Measurements from ENCODE around the gene FXYD3.
A peak's percentile ranks its signal among the peaks of the same experiment; 100 is the strongest.
"Not testable (repeated sequence)": the region's sequence is repeated elsewhere in the genome, so short reads cannot be mapped to it uniquely, and the experiment has no call there.

Gene FXYD3

DNA sequence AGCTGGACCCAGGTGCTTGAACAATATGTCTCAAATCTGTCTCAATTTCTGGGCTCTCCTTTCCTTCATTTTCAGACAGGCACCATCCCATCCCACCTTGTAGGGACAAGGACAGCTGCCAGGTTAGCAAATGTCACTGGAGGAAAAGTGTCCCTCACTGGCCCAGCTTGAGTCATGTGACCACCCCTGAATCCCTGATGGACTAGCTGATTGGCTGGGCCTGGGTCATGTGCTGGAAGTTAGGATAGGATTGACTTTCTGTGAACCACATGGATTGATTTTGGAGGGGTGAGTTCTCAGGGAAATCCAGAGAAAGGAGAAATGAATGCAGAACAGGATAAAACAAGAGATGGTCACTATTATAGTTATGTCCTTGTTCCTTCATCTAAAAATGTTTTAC lies 28.2 kb upstream of the FXYD3 start:
- no peak for DNase-seq

DNA sequence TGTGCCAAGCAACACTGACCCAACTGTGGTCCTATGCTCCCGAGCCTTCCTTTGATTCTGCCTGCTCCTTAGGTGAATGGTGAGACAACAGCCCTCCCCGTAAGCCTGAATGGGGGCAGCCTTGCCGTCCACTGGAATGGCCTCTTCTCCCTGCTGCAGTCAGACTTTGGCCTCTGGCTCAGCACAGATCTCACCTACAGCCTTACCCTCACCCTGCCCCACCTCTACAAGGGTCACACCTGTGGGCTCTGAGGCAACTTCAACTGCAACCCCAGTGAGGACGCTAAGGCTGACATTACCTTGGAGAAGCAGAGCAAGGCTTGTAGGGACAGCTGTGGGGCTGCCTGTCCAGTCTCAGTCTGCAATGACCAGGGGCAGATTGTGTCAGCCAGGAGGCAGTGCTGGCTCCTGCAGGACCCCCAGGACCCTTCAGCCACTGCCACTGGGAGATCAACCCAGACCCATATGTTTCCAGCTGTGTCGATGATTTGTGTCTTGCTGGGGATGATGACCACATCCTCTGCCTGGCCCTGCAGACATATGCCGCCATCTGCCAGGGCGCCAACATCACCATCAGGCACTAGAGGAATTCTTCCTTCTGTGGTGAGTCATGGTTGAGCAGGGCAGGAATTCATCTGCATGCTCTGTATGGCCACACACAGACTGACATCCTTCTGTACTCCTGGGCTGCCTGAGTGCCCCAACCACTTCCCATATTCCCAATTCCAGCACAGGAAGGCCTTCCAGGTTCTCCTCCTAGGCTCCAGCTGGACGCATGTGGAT lies 27.3 kb upstream of the FXYD3 start:
- no peak for DNase-seq

GRCh38 chr19:35089554-35089953 lies 26.1 kb upstream of the FXYD3 start:
- no peak for DNase-seq

- DNase-seq = no peak
These were observed 25.5 kb upstream of the FXYD3 start for GRCh38 chr19:35090160-35090505.

DNA sequence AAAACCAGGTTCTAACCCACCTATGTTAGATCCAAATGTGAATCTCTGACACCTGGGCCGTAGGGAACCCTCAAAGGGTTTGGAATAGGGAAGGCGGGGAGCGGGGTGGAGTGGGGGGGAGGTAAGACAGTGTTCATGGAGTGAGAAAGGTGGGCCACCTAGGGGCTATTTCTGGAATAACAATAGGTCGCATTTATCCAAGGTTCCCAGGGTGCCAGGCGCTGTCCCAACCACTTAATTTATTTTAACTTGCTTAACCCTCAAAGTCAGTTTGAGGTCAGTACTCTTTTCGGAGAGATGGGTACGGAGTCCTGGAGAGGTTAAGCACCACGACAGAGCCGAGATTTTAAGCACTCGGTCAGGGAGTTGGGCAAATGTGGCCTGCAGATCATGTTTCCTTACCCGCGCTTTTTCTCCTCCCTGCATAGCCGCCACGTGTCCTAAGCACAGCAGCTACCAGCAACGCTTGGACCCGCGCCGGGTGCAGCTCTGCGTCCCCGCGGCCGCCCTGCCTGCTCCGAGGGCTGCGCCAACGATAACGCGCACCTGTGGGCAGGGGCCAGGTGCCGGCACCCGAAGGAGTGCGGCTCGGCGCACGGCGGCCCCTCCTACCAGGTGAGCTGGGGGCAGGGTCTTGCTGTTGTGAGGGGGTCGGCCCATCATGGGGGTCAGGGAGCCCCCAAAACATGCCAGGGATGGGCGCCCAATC lies 25.0 kb upstream of the FXYD3 start:
- peak; percentile 41 for DNase-seq

DNA sequence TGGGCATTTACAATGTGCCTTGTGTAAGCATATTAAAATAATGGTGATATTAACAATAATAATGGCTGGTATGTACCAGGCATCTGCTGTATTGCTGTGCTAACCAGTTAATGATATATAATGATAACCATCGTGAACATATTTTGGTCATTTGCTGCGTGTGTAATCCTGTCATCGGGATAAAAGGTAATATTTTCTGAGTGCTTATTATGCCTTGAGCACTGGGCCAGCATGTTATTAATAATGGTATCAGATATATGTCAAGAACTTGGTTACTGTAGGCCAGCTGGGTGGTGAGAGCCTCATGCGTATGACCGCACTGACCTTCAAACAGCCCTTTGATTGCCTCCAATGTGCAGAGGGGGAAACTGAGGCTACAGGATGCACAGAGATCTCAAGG lies 22.2 kb upstream of the FXYD3 start:
- DNase-seq = no peak

DNA sequence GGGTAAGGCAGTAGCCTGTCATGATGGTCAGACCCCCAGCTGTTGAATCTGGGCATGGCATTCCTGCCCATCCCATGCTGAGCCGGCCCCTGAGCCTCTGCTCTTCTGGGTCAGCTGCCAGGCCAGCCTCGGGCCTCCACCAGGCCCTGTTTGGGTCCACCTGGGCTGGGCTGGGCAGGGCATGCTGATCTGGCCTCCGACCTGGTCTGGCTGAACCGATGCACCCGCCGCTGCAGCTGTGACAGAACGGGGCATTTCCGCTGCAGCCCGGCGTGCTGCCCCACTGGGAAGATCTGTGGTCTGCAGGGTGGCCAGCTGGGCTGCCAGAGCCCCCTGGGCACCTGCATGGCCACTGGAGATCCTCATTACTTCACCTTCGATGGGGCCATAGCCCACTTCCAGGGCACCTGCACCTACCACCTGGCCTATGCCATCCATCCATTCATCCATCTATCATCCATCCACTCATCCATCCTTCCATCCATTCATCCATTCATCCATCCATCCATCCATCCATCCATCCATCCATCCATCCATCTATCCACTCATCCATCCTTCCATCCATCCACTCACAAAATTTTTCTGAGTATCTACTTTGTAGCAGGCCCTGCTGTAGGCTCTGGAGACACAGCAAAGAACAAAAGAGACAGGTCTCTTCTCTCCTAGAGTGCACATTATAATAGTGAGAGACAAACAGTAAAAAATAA lies 21.5 kb upstream of the FXYD3 start:
- no peak for DNase-seq

DNA sequence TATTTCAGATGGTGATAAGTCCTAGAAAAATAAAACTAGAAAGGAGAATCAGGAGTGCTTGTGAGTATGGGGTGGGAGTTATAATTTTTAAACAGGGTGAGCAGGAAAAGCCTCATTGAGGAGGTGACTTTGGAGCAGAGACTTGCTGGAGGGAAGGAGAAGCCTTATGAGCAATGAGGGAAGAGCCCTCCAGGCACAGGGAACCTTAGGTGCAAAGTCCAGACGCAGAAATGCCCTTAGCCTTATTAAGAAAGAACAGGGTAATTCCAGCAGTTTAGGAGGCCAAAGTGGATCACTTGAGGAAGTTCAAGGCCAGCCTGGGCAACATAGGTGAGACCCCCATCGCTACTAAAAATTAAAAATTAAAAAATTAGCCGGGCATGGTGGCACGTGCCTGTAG lies 21.0 kb upstream of the FXYD3 start:
- DNase-seq = no peak

GRCh38 chr19:35095667-35096368 lies 19.8 kb upstream of the FXYD3 start:
- no peak for DNase-seq

DNA sequence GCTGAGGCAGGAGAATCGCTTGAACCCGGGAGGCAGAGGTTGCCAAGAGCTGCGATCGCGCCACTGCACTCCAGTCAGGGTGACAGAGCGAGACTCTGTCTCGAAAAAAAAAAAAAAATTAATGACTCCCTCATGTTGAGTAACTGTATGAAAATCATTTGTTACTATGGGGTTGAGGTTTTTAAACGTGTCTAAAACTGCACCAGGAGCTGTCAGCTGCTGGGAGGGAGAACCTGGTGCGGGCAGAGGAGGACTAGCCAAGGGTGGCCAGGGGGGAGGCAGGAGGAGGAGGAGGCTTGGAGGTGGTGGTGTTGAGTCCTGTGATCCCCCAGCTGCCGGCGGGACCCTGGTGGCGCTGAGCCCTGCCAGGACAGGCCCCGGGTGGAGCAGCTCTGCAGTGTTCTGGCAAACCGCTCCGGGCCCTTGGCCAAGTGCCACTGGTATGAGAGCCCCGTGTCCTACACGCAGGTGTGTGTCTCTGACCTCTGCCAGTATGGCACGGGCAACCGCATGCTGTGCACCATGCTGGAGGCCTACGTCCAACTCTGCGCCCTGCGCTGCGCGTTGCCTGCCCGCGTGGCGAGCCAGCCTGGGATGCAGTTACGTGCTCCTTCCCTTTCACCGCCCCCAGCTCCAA lies 17.1 kb upstream of the FXYD3 start:
- no peak for DNase-seq

- no peak for DNase-seq
These were observed 16.3 kb upstream of the FXYD3 start for GRCh38 chr19:35099155-35099896.

DNA sequence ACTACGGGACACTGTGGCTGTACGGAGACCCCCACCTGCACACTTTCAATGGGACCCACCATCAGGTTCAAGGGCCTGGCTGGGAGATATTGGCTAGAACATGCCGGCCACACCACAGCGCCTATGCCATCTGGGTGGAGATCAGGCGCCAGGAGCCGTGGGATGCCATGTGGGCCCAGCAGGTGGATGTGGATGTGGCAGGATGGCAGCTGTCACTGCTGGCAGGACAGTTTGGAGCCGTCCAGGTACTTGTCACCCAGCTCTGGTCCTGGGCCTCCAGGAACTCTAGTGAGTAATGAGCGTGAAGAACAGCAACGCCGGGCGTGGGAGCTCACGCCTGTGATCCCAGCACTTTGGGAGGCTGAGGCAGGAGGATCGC lies 15.7 kb upstream of the FXYD3 start:
- no peak for DNase-seq

DNA sequence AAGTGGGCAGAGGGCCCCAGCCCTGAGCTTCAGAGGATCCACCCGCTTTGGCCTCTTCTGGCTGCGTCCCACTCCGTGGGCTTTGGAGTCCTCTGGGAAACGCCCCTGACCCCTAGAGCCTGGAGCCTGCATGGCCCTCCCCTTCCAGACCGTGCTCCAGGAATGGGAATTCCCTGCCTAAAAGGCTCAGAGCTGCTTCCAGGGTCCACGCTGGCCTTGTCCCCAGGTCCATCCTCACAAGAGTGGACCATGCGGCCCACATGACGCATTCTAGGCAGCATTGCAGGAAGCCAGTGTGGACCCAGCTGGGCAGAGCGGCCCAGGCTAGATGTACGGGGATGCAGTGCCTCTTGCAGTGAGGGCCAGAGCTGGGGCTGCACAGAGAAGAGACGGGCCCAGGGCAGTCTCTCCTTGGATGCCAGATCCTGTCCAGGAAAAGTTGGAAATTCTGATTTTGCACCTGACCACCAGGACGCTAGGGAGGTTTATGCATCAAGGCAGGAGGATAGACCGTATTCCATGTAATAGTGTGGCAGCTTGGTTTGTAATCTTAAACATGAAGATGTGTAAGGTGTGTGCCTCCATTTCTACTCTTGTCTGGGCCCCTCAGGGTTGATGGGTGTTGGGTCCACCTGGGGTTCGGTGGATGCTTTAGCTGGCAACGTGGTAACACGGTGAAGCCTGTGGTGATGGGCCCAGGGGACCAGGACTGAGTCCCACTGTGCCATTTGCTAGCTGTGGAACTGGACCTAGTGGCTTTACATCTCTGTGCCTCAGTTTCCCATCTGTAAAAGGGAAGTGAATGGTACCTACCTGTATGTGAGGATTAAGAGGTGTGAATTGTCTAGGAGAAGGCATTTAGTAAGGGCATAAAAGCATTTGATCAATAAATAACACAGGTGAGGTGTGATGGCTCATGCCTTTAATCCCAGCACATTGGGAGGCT lies 14.8 kb upstream of the FXYD3 start:
- DNase-seq = no peak

- not testable (repeated sequence) for DNase-seq
These were observed 13.7 kb upstream of the FXYD3 start for GRCh38 chr19:35101949-35102348.

- DNase-seq = not testable (repeated sequence)
These were observed 12.0 kb upstream of the FXYD3 start for GRCh38 chr19:35103614-35104013.

GRCh38 chr19:35104361-35104760 lies 11.3 kb upstream of the FXYD3 start:
- no peak for DNase-seq

DNA sequence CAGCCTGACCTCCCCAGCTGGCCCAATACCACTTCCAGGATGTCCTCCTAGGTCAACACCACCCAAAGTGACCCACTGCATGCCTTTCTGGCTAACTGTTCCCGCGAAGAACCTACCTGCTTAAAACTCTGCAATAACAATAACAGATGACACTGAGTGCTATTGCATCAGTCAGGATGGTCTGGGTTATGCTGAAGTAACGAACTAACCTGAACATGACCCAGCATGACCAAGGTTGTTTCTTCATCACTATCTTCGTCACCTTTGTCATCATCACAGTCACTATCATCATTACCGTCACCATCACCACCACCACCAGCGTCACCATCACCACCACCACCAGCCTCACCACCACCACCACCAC lies 10.6 kb upstream of the FXYD3 start:
- DNase-seq = no peak

DNA sequence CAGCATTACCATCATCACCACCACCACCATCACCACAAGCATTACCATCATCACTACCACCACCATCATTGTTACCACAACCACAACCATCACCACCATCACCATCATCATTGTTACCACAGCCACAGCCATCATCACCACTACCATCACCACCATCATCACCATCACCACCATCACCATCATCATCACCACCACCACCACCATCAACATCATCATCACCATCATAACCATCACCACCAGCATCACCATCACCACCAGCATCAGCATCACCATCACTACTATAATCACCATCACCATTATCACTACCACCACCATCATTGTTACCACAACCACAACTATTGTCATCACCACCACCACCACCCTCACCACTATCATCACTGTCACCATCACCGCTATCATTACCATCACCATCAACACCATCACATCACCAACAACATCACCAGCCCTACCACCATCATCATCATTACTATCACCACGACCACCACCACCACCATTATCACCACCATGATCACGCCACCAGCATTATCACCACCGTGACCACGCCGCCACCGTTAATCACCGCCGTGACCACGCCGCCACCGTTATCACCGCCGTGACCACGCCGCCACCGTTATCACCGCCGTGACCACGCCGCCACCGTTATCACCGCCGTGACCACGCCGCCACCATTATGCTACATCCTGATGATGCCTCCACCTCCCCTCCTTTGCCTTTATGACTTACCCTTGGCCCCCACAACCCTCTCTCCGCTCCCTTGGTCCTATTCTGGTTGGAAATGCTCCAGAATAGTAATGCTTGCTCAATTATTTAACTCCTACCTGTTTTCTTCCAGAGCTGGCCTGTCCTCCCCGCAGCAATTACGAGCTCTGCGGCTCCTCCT lies 10.0 kb upstream of the FXYD3 start:
- DNase-seq = no peak

- DNase-seq = no peak
These were observed 9.4 kb upstream of the FXYD3 start for GRCh38 chr19:35106291-35106583.

DNA sequence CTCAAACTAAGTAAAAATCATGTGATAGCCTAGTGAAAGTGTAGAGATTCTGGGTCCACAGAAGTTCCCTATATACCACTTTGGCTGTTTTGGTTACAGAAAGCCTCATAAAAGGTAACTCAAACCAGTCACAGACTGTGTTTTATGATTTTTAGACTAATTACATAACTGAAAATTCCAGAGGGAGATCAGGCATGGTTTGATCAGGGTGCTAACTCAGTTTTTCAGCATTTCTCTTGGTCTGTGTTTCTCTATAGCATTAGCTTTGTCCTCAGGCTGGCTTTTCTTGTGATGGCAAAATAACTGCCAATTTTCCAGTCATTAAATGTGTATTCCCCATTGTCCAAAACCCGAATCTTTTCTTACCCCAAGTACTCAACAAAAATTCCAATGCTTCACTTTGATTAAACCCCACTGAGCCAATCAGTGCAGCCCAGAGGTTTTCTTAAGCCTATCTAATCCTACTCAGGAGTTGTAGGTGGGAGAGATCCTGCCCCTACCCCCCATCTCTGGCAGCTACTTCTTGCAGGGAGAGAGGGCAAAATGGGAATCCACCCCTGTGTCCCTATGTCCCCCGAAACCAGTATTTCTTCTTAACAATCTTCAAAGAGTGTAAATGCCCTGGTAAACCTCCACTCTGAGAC lies 8.6 kb upstream of the FXYD3 start:
- no peak for DNase-seq
